HCT116 (cell line): ENCODE results near the gene CST4.
"Not testable (repeated sequence)": the region's sequence is repeated elsewhere in the genome, so short reads cannot be mapped to it uniquely, and the experiment has no call there.

Experiments used
- ELF1 ChIP-seq: IDR thresholded peaks from 2 replicates; pipeline ENCODE4 v1.6.1; 2012; ENCODE audit warnings: low read depth, borderline replicate concordance
- EZH2 ChIP-seq: fragments of 200-600 bp; sonication (generic); IDR thresholded peaks from 2 replicates; pipeline ENCODE4 v1.6.1; 2017; ENCODE audit warnings: antibody characterized with exemption, mixed run types
- EZH2phosphoT487 ChIP-seq: fragments of 200-600 bp; IDR thresholded peaks from 2 replicates; pipeline ENCODE4 v1.6.1; 2018; ENCODE audit warnings: antibody characterized with exemption, borderline replicate concordance
- JUND ChIP-seq: IDR thresholded peaks from 2 replicates; pipeline ENCODE4 v1.6.1; 2012
- POLR2A ChIP-seq: IDR thresholded peaks from 2 replicates; pipeline ENCODE4 v1.7.0; 2011; ENCODE audit warnings: borderline replicate concordance; ENCODE audit not compliant: insufficient read depth, insufficient read length; ENCODE audit errors: extremely low read depth
- POLR2AphosphoS5 ChIP-seq: IDR thresholded peaks from 2 replicates; pipeline ENCODE4 v1.6.1; 2011; ENCODE audit warnings: mild to moderate bottlenecking, low read depth, low read length, moderate library complexity
- SRF ChIP-seq: IDR thresholded peaks from 2 replicates; pipeline ENCODE4 v1.6.1; 2012; ENCODE audit warnings: low read depth
- YY1 ChIP-seq: IDR thresholded peaks from 2 replicates; pipeline ENCODE4 v1.6.1; 2011; ENCODE audit warnings: low read length, low read depth, moderate library complexity, mild to moderate bottlenecking; ENCODE audit not compliant: insufficient replicate concordance; ENCODE audit errors: extremely low read depth
- TF ChIP-seq, protein P1 (sequence below): IDR thresholded peaks from 2 replicates; pipeline ENCODE4 v1.6.1; 2012; ENCODE audit warnings: low read depth
- TF ChIP-seq, protein P2 (sequence below), 3 experiments: fragments of 200-600 bp in 1 of 3; sonication (generic) in 1 of 3; IDR thresholded peaks in 2 of 3; conservative IDR thresholded peaks in 1 of 3; 2 replicates each; pipeline ENCODE4 v1.5.1; 2012 to 2017; ENCODE audit warnings: low read depth in 2 of 3, low read length in 2 of 3, antibody characterized with exemption in 1 of 3, borderline replicate concordance in 1 of 3, control low read depth in 1 of 3, mild to moderate bottlenecking in 1 of 3, mixed read lengths in 1 of 3, mixed run types in 1 of 3, moderate library complexity in 1 of 3; ENCODE audit not compliant: insufficient read depth in 1 of 3
- TF ChIP-seq, protein P3 (sequence below): IDR thresholded peaks from 2 replicates; pipeline ENCODE4 v1.6.1; 2011; ENCODE audit warnings: mild to moderate bottlenecking, low read length, moderate library complexity; ENCODE audit not compliant: insufficient replicate concordance; ENCODE audit errors: extremely low read depth
- TF ChIP-seq, protein P4 (sequence below): IDR thresholded peaks from 2 replicates; pipeline ENCODE4 v1.6.1; 2012

DNA sequence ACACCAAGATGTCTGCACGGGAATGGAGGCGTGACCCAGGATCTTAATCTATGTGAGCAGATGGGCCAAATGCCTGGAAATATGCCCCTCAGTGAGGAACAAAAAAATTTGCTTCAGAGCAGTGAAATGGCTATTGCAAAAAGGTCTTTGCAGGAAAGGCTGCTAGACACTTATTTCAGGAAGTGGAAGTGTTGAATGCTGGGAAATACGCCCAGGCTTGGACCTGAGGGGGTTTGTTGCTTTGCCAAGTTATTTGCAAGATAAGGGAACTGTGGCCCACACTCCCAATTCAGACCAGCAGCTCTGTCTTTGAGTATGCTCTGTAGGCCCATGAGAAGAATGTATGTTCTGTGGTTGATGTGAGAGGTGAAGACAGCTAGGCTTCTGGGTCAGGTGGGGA, 46.6 kb upstream of the CST4 start:
- TF ChIP-seq, protein P1, sequence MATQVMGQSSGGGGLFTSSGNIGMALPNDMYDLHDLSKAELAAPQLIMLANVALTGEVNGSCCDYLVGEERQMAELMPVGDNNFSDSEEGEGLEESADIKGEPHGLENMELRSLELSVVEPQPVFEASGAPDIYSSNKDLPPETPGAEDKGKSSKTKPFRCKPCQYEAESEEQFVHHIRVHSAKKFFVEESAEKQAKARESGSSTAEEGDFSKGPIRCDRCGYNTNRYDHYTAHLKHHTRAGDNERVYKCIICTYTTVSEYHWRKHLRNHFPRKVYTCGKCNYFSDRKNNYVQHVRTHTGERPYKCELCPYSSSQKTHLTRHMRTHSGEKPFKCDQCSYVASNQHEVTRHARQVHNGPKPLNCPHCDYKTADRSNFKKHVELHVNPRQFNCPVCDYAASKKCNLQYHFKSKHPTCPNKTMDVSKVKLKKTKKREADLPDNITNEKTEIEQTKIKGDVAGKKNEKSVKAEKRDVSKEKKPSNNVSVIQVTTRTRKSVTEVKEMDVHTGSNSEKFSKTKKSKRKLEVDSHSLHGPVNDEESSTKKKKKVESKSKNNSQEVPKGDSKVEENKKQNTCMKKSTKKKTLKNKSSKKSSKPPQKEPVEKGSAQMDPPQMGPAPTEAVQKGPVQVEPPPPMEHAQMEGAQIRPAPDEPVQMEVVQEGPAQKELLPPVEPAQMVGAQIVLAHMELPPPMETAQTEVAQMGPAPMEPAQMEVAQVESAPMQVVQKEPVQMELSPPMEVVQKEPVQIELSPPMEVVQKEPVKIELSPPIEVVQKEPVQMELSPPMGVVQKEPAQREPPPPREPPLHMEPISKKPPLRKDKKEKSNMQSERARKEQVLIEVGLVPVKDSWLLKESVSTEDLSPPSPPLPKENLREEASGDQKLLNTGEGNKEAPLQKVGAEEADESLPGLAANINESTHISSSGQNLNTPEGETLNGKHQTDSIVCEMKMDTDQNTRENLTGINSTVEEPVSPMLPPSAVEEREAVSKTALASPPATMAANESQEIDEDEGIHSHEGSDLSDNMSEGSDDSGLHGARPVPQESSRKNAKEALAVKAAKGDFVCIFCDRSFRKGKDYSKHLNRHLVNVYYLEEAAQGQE = not testable (repeated sequence)
- TF ChIP-seq, protein P2, sequence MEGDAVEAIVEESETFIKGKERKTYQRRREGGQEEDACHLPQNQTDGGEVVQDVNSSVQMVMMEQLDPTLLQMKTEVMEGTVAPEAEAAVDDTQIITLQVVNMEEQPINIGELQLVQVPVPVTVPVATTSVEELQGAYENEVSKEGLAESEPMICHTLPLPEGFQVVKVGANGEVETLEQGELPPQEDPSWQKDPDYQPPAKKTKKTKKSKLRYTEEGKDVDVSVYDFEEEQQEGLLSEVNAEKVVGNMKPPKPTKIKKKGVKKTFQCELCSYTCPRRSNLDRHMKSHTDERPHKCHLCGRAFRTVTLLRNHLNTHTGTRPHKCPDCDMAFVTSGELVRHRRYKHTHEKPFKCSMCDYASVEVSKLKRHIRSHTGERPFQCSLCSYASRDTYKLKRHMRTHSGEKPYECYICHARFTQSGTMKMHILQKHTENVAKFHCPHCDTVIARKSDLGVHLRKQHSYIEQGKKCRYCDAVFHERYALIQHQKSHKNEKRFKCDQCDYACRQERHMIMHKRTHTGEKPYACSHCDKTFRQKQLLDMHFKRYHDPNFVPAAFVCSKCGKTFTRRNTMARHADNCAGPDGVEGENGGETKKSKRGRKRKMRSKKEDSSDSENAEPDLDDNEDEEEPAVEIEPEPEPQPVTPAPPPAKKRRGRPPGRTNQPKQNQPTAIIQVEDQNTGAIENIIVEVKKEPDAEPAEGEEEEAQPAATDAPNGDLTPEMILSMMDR (IDR thresholded peaks at IDR 0.05 in 2 of 3, conservative IDR thresholded peaks at IDR 0.05 in 1 of 3; ENCODE audit: borderline replicate concordance in 1 of 3, insufficient read depth in 1 of 3, low read depth in 2 of 3, low read length in 2 of 3) = not testable (repeated sequence)
- TF ChIP-seq POLR2A, ELF1, YY1, JUND, EZH2, SRF, EZH2phosphoT487, POLR2AphosphoS5: not testable (repeated sequence)
- TF ChIP-seq, protein P3, sequence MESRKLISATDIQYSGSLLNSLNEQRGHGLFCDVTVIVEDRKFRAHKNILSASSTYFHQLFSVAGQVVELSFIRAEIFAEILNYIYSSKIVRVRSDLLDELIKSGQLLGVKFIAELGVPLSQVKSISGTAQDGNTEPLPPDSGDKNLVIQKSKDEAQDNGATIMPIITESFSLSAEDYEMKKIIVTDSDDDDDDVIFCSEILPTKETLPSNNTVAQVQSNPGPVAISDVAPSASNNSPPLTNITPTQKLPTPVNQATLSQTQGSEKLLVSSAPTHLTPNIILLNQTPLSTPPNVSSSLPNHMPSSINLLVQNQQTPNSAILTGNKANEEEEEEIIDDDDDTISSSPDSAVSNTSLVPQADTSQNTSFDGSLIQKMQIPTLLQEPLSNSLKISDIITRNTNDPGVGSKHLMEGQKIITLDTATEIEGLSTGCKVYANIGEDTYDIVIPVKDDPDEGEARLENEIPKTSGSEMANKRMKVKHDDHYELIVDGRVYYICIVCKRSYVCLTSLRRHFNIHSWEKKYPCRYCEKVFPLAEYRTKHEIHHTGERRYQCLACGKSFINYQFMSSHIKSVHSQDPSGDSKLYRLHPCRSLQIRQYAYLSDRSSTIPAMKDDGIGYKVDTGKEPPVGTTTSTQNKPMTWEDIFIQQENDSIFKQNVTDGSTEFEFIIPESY = not testable (repeated sequence)
- TF ChIP-seq, protein P4, sequence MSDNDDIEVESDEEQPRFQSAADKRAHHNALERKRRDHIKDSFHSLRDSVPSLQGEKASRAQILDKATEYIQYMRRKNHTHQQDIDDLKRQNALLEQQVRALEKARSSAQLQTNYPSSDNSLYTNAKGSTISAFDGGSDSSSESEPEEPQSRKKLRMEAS = not testable (repeated sequence)
